Esophagus muscularis mucosa (tissue), 4 donors: ENCODE data around the gene EHBP1. TPM values are rescaled to one million over a fixed set of nuclear protein-coding genes. Genes with fewer than 3 reads are reported as not detected.

Source experiments
- DNase-seq: peaks from one replicate; pipeline ENCODE4 v3.0.0-alpha.2; 2017; ENCODE audit errors: extremely low spot score
- H3K27ac ChIP-seq, 4 donors: fragments of 200-600 bp; sonication (generic); replicated peaks in 1 of 4; 1 replicate in 3 of 4; 2 replicates in 1 of 4; pipeline ENCODE4 v1.5.1; 2016 to 2019; ENCODE audit warnings: mild to moderate bottlenecking in 1 of 4
- H3K27me3 ChIP-seq, 4 donors: fragments of 200-600 bp; sonication (generic); one replicate each; pipeline versions ENCODE4 v1.5.1 to v1.6.0; 2016 to 2019
- H3K36me3 ChIP-seq, 4 donors: fragments of 200-600 bp; sonication (generic); one replicate each; pipeline ENCODE4 v1.5.1; 2016 to 2019
- H3K4me1 ChIP-seq, 4 donors: fragments of 200-600 bp; sonication (generic); one replicate each; pipeline ENCODE4 v1.5.1; 2016 to 2019
- H3K4me3 ChIP-seq, 4 donors: fragments of 200-600 bp; sonication (generic); 1 replicate in 2 of 4; 2 replicates in 2 of 4; pipeline ENCODE4 v1.5.1; 2016 to 2019; ENCODE audit warnings: mild to moderate bottlenecking in 4 of 4, moderate library complexity in 1 of 4
- H3K9me3 ChIP-seq, 4 donors: fragments of 200-600 bp; sonication (generic); 1 replicate in 3 of 4; 2 replicates in 1 of 4; pipeline ENCODE4 v1.5.1; 2016 to 2019
- EP300 ChIP-seq: sonication (generic); formaldehyde crosslinking; IDR thresholded peaks from one replicate; pipeline ENCODE4 v1.6.1; 2017; ENCODE audit warnings: antibody characterized with exemption
- POLR2A ChIP-seq: fragments of 450-650 bp; IDR thresholded peaks from one replicate; pipeline ENCODE4 v1.6.1; 2017; ENCODE audit warnings: antibody characterized with exemption, moderate library complexity, mild to moderate bottlenecking, low read depth
- POLR2AphosphoS5 ChIP-seq, 2 donors: sonication (generic); formaldehyde crosslinking; IDR thresholded peaks; one replicate each; pipeline ENCODE4 v1.6.1; 2017; ENCODE audit warnings: antibody characterized with exemption in 2 of 2
- WGBS: methylation state at CpG from one replicate; pipeline ENCODE4 v1.1.5; 2018; 5-methylcytosine and 5-hydroxymethylcytosine counted together
- intact Hi-C: fragments of 100-400 bp; cut with DNase I; formaldehyde crosslinking; loops from one replicate; pipeline ENCODE4 v1.15.1; 2023
- total RNA-seq, 4 donors: library from RNA; depleted of rRNA; stranded (reverse); fragments of >200 nt; gene quantifications; one replicate each; pipeline versions ENCODE4 v1.1.0 to v1.2.1, GENCODE V29; 2016
- TF ChIP-seq, protein P1 (sequence below), 3 experiments: fragments of 200-600 bp in 2 of 3; fragments of 450-650 bp in 1 of 3; sonication (generic) in 2 of 3; IDR thresholded peaks; one replicate each; pipeline ENCODE4 v1.5.1; 2017 to 2019; ENCODE audit warnings: antibody characterized with exemption in 3 of 3, mild to moderate bottlenecking in 2 of 3, moderate library complexity in 1 of 3

EHBP1 gene
- total RNA-seq, 4 donors from 2014 or later: 103 to 199 (median 151) TPM

DNA sequence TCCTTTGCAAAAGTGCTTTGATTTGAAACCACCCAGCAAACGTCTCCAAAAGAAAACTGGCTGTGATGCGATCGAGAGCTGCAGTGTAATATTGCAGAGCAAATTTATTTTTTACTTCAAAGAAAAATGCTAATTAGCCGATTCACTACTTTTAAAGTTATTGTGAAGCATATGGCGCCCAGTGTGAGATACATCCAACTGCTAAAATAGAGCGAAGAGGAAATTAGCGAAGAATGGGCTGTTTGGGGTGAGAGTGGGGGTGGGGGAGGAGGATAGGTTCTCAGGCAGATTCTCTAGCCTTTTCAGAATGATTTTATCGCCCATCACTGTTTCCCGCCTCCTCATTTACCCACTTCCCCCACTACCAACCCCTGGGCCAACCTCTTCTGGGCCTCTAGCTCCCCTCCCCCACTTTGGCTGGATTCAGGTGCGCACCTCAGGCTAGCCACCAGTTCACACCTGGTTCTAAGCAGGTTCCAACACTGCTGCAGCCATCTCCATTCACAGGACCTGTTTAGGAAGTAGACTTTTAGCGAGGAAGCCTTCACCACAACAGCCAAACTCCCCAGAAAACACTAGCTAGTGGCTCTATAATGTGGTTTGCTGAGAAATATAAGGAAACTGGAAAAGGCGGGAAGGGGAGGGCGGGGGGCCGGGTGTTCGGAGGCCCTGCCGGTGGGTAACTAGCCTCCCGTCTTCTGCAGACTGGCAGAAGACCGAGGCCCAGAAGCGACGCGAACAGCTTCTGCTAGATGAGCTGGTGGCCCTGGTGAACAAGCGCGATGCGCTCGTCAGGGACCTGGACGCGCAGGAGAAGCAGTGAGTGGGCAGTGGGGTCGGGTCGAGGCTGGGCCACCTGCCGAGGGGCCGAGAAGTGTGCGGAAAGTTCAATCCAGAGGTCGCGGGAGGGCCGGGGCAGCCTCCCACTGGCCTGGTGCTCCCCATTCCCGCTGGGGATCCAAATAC, 339.1 kb downstream of the EHBP1 start:
- intact Hi-C loops: no loop called here
- Histone ChIP-seq H3K27me3 (peaks cover 0 to 51% (median 28%) of the 10 kb centered on the region in 4 donors), H3K9me3 (no peaks in the 10 kb centered on the region), H3K27ac (no peak overlapping the region), H3K4me1 (peaks cover 25 to 28% (median 25%) of the 10 kb centered on the region in 4 donors), H3K4me3 (no peak overlapping the region), H3K36me3 (peaks cover 9 to 42% (median 25%) of the 10 kb centered on the region in 4 donors)
- DNase-seq: no peak
- WGBS: 96% methylated on average over 36 of the region's 36 CpGs
- TF ChIP-seq POLR2A: no peak
- TF ChIP-seq EP300: no peak
- TF ChIP-seq POLR2AphosphoS5 (IDR thresholded peaks at IDR 0.05): no peak
- TF ChIP-seq, protein P1, sequence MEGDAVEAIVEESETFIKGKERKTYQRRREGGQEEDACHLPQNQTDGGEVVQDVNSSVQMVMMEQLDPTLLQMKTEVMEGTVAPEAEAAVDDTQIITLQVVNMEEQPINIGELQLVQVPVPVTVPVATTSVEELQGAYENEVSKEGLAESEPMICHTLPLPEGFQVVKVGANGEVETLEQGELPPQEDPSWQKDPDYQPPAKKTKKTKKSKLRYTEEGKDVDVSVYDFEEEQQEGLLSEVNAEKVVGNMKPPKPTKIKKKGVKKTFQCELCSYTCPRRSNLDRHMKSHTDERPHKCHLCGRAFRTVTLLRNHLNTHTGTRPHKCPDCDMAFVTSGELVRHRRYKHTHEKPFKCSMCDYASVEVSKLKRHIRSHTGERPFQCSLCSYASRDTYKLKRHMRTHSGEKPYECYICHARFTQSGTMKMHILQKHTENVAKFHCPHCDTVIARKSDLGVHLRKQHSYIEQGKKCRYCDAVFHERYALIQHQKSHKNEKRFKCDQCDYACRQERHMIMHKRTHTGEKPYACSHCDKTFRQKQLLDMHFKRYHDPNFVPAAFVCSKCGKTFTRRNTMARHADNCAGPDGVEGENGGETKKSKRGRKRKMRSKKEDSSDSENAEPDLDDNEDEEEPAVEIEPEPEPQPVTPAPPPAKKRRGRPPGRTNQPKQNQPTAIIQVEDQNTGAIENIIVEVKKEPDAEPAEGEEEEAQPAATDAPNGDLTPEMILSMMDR (IDR thresholded peaks at IDR 0.05): no peak

DNA sequence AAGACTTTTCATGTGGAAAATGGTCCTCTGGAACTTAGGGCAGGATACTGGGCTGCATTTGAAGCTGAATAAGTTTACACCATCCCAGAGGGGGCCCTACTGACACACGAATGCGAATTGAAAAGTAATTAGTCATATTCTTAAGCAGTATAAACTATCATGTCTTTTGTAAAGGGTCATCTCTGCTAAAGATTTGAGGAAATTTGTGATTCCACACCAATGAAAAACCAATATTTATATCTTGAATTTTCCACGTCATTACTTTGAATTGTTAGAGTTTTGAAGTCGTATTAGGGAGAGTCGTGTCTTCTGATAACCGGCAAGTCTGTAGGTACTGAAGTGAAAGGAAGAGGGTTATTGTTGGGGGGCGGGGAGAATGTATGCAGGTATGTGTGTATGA, 341.0 kb downstream of the EHBP1 start:
- Histone ChIP-seq H3K27ac (no peak overlapping the region), H3K4me1 (peaks cover 42 to 45% (median 44%) of the 10 kb centered on the region in 4 donors), H3K27me3 (peaks cover 0 to 69% (median 43%) of the 10 kb centered on the region in 4 donors), H3K36me3 (peaks cover 9 to 36% (median 25%) of the 10 kb centered on the region in 4 donors), H3K9me3 (no peaks in the 10 kb centered on the region), H3K4me3 (no peak overlapping the region)
- no peak for DNase-seq
- intact Hi-C loops: no loop called here
- TF ChIP-seq POLR2A: no peak
- no peak for TF ChIP-seq EP300
- TF ChIP-seq, protein P1 (IDR thresholded peaks at IDR 0.05): no peak
- TF ChIP-seq POLR2AphosphoS5 (IDR thresholded peaks at IDR 0.05): no peak
- 97% methylated on average over 7 of the region's 7 CpGs for WGBS

DNA sequence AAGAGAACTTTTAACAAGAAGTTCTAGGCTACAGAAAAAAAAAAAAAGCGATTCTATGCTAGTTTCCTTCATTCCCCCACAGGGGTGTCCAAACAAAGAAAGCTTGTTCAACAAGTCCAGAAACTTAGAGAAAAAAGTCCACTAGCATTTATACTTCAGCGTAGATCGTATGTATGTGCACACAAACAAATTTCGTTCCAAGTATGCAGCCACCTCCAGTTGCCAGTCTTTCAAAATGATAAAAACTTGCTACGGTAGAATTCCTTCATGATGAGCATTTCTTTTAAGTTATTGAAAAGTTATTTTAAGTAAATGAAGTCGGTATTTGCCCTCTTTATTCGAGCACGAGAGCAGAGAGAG, 341.4 kb downstream of the EHBP1 start:
- Histone ChIP-seq H3K9me3 (no peaks in the 10 kb centered on the region), H3K36me3 (peaks cover 9 to 36% (median 25%) of the 10 kb centered on the region in 4 donors), H3K4me3 (peak overlapping the region in 1 of 4 donors; percentile 15), H3K4me1 (peaks cover 42 to 47% (median 44%) of the 10 kb centered on the region in 4 donors), H3K27ac (no peak overlapping the region), H3K27me3 (peaks cover 0 to 69% (median 43%) of the 10 kb centered on the region in 4 donors)
- DNase-seq: no peak
- intact Hi-C loops: no loop called here
- WGBS: 83% methylated on average over 8 of the region's 8 CpGs
- no peak for TF ChIP-seq POLR2A
- TF ChIP-seq, protein P1 (IDR thresholded peaks at IDR 0.05): no peak
- TF ChIP-seq EP300: no peak
- TF ChIP-seq POLR2AphosphoS5 (IDR thresholded peaks at IDR 0.05): no peak

DNA sequence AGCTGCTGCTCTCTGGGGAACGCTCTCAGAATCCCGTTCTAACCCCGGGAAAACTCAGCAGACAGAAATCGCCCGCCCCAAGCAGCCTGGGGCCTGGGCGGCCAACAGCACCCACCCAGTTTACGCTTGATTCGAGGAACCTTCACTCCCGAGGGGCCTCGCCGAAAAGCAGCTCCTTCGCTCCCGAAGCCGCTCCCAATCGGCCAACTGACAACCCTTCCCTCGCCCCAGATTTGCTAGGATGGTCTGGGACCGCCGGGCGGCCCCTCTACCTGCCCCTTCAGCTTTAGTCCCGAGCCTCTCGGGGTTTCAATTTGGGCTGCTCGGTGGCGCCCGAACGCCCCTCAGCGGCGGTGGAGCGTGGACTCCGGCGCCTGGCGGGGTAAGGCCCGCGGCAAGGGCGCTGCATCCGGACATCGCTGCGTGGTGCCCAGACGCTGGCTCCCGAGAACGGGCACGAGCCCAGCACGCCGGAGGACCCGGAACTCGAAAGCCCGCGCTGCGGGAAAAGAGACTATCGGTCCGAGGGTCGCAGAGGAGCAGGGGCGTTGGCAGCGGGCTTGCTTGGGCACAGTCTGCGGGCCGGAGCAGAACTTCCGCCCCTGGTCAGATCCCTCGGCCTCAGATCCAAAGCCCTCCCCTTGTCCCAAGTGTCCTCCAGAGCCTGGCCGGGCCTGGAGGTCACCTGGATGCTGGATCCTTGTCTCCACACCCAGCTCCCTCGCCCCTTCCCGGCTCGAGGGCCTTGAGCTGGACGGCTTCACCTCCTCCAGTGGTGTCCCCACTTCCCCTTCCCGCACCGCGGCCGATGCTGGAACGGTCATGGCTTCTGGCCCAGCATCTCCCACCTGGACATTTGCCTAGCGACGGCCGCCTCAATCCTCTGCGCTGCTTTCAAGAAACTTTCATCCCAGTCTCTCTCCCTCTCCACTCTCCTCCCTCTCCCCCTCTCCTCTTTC, 342.1 kb downstream of the EHBP1 start:
- WGBS: 64% methylated on average over 31 of the region's 71 CpGs
- intact Hi-C loops: no loop called here
- DNase-seq: no peak
- no peak overlapping the region for H3K27ac ChIP-seq
- H3K4me1 ChIP-seq: peaks cover 42 to 47% (median 44%) of the 10 kb centered on the region in 4 donors
- TF ChIP-seq EP300 (no peak), POLR2A (no peak), POLR2AphosphoS5 (IDR thresholded peaks at IDR 0.05) (no peak)
- TF ChIP-seq, protein P1 (IDR thresholded peaks at IDR 0.05): no peak
- H3K36me3 ChIP-seq: peaks cover 9 to 36% (median 25%) of the 10 kb centered on the region in 4 donors
- peaks cover 0 to 76% (median 43%) of the 10 kb centered on the region in 4 donors for H3K27me3 ChIP-seq
- no peaks in the 10 kb centered on the region for H3K9me3 ChIP-seq
- peak overlapping the region in 2 of 4 donors; percentile 15 to 26 for H3K4me3 ChIP-seq
